SK-N-SH treated with all-trans-retinoic acid at 6 μM for 48 hours (cell line): ENCODE results near the gene TOMM5.

Source experiments
- CREB5 ChIP-seq: fragments of 250-450 bp; sonication (Bioruptor Pico); IDR thresholded peaks from 2 replicates; pipeline ENCODE4 v1.5.1; 2020; ENCODE audit warnings: low read depth, mild to moderate bottlenecking, moderate library complexity
- CSDC2 ChIP-seq: fragments of 250-450 bp; sonication (Bioruptor Pico); IDR thresholded peaks from 2 replicates; pipeline ENCODE4 v1.5.0; 2020; ENCODE audit warnings: mild to moderate bottlenecking, moderate library complexity
- OSR1 ChIP-seq: fragments of 250-450 bp; sonication (Bioruptor Pico); IDR thresholded peaks from 2 replicates; pipeline ENCODE4 v1.8.0; 2022; ENCODE audit warnings: moderate library complexity, mild to moderate bottlenecking, inconsistent platforms
- TOX ChIP-seq: fragments of 250-450 bp; sonication (Bioruptor Pico); IDR thresholded peaks from 2 replicates; pipeline ENCODE4 v1.8.0; 2021; ENCODE audit warnings: mild to moderate bottlenecking, moderate library complexity, borderline replicate concordance
- ZFP3 ChIP-seq: fragments of 250-450 bp; sonication (Bioruptor Pico); IDR thresholded peaks from 2 replicates; pipeline ENCODE4 v1.5.0; 2020; ENCODE audit warnings: mild to moderate bottlenecking, moderate library complexity
- TF ChIP-seq, protein P1 (sequence below): fragments of 250-450 bp; sonication (Bioruptor Pico); IDR thresholded peaks from 2 replicates; pipeline ENCODE4 v1.8.0; 2021; ENCODE audit warnings: low read depth, mild to moderate bottlenecking, moderate library complexity, borderline replicate concordance

- TF ChIP-seq OSR1 (CRISPR knock-in tag), result no peak
- TF ChIP-seq, protein P1, sequence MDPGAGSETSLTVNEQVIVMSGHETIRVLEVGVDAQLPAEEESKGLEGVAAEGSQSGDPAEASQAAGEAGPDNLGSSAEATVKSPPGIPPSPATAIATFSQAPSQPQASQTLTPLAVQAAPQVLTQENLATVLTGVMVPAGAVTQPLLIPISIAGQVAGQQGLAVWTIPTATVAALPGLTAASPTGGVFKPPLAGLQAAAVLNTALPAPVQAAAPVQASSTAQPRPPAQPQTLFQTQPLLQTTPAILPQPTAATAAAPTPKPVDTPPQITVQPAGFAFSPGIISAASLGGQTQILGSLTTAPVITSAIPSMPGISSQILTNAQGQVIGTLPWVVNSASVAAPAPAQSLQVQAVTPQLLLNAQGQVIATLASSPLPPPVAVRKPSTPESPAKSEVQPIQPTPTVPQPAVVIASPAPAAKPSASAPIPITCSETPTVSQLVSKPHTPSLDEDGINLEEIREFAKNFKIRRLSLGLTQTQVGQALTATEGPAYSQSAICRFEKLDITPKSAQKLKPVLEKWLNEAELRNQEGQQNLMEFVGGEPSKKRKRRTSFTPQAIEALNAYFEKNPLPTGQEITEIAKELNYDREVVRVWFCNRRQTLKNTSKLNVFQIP, result no peak
- TF ChIP-seq TOX, result no peak
- TF ChIP-seq CREB5, result no peak
- no peak for TF ChIP-seq ZFP3 (CRISPR knock-in tag)
- no peak for TF ChIP-seq CSDC2 (CRISPR knock-in tag)
Observed at GRCh38 chr9:37583522-37584121, 8.8 kb downstream of the TOMM5 start.
